Fibroblast of mammary gland (primary cell): Measurements from ENCODE around the gene MACROH2A2.

Experiments used
- DNase-seq: peaks from one replicate; pipeline ENCODE4 v3.0.0-alpha.2; 2010; ENCODE audit warnings: low read depth
- H3K4me3 ChIP-seq: 2 replicates; pipeline ENCODE4 v1.5.1; 2011; ENCODE audit warnings: low read depth, mild to moderate bottlenecking, low read length, moderate library complexity; ENCODE audit not compliant: control insufficient read depth
- TF ChIP-seq, protein P1 (sequence below): conservative IDR thresholded peaks from 2 replicates; pipeline ENCODE4 v1.5.1; 2011; ENCODE audit warnings: low read depth, low read length, inconsistent platforms; ENCODE audit not compliant: control insufficient read depth, insufficient read depth

The MACROH2A2 gene

DNA sequence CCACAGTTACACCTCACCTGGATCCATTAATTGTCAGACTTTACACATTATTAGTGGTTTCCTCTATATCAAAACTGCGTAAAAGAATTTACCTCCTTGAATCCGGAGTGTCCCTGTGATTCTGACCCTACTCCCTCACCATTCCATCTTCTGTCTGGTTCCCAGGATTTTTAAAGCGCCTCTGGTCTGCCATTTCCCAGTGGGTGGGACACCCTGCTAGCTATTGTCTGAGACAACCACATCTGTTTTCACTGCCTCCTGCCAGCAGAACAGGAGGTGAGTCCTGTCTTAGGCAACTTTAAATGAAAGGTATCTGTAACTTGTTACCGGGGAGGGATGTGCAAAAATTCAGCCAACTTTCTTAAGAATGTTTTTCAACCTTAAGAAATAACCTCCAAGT lies 2.3 kb downstream of the MACROH2A2 start:
- DNase-seq: no peak
- no peak overlapping the region for H3K4me3 ChIP-seq
- TF ChIP-seq, protein P1, sequence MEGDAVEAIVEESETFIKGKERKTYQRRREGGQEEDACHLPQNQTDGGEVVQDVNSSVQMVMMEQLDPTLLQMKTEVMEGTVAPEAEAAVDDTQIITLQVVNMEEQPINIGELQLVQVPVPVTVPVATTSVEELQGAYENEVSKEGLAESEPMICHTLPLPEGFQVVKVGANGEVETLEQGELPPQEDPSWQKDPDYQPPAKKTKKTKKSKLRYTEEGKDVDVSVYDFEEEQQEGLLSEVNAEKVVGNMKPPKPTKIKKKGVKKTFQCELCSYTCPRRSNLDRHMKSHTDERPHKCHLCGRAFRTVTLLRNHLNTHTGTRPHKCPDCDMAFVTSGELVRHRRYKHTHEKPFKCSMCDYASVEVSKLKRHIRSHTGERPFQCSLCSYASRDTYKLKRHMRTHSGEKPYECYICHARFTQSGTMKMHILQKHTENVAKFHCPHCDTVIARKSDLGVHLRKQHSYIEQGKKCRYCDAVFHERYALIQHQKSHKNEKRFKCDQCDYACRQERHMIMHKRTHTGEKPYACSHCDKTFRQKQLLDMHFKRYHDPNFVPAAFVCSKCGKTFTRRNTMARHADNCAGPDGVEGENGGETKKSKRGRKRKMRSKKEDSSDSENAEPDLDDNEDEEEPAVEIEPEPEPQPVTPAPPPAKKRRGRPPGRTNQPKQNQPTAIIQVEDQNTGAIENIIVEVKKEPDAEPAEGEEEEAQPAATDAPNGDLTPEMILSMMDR: no peak

GRCh38 chr10:70055550-70055949 lies 2.9 kb downstream of the MACROH2A2 start:
- peak; percentile 5 for DNase-seq
- no peak overlapping the region for H3K4me3 ChIP-seq
- TF ChIP-seq, protein P1: no peak

- DNase-seq: no peak
- no peak overlapping the region for H3K4me3 ChIP-seq
- TF ChIP-seq, protein P1: no peak
Measured at GRCh38 chr10:70057306-70057705, 4.7 kb downstream of the MACROH2A2 start.

- DNase-seq: no peak
- no peak overlapping the region for H3K4me3 ChIP-seq
- TF ChIP-seq, protein P1: no peak
Measured at GRCh38 chr10:70060389-70060788, 7.7 kb downstream of the MACROH2A2 start.

DNA sequence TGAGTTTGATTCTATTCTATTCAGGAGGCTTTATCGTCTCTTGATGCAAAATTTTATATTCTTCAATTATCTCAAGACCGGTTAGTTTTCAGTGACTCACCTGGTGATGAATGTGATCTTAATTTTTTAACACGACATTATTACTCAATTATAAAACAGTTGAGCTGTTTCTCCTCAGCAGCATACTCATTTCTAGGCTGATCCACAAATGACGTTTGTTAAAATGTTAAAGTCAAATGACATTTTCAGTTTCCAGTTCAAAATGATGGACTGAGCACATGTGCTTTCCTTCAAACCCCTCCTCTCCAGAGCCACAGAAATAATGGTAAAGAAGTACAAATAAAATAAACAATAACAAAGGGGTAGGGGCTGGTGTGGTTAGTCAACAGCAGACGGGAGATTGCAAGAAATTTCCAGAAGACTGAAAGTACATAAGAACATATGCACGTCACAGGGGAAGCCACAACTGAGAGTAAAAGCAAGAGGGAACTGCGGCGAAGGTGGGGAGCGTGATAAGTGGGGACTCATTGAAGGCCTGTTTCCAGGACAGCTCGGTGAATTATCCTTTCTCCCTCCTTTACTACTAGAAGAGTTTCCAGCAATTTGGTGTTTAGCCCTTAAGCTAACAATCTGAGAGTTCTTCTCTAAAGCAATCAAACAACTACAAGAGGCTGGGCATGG lies 10.9 kb downstream of the MACROH2A2 start:
- TF ChIP-seq, protein P1: no peak
- H3K4me3 ChIP-seq: no peak overlapping the region
- no peak for DNase-seq

- TF ChIP-seq, protein P1: no peak
- DNase-seq: no peak
- H3K4me3 ChIP-seq: no peak overlapping the region
Measured at GRCh38 chr10:70064486-70064885, 11.8 kb downstream of the MACROH2A2 start.
